A673 (cell line): ENCODE measurements around the gene TNS1. TPM values are rescaled to one million over a fixed set of nuclear protein-coding genes. Genes with fewer than 3 reads are reported as not detected.
A peak's percentile ranks its signal among the peaks of the same experiment; 100 is the strongest.

ENCODE experiments used
- BruUV-seq: library from RNA; stranded (reverse); fragments of 400-500 nt; replicated peaks from 2 replicates; lab custom pipeline; 2021; lab: Mats Ljungman, UMichigan
- CTCF ChIA-PET: fragments of 300-600 bp; sonication (Branson Sonifier 250); formaldehyde crosslinking; loops from one replicate; lab custom pipeline; 2022; ENCODE audit warnings: antibody characterized with exemption; lab: Charles Lee
- POLR2A ChIA-PET: fragments of 300-600 bp; sonication (Branson Sonifier 250); formaldehyde crosslinking; loops from one replicate; lab custom pipeline; 2022; ENCODE audit warnings: antibody characterized with exemption; ENCODE audit not compliant: low non-redundant PET; lab: Charles Lee
- DNase-seq: peaks from one replicate; pipeline ENCODE4 v3.0.0-alpha.2; 2015; ENCODE audit warnings: low spot score
- H3K27ac ChIP-seq: fragments of 200-600 bp; sonication (generic); 2 replicates; pipeline ENCODE4 v1.5.1; 2016; ENCODE audit warnings: mixed run types, low read depth, mild to moderate bottlenecking, mixed read lengths, antibody characterized with exemption, low read length; ENCODE audit not compliant: poor library complexity, severe bottlenecking
- H3K27me3 ChIP-seq: fragments of 200-600 bp; sonication (generic); replicated peaks from 2 replicates; pipeline ENCODE4 v1.6.1; 2017; ENCODE audit warnings: mixed run types, low read depth, mild to moderate bottlenecking, mixed read lengths, antibody characterized with exemption, low read length; ENCODE audit not compliant: insufficient read depth, poor library complexity
- H3K36me3 ChIP-seq: fragments of 200-600 bp; sonication (generic); 2 replicates; pipeline ENCODE4 v1.6.1; 2016; ENCODE audit warnings: mixed run types, mild to moderate bottlenecking, mixed read lengths, antibody characterized with exemption, low read length; ENCODE audit not compliant: insufficient read depth, poor library complexity, severe bottlenecking
- H3K4me1 ChIP-seq: fragments of 200-600 bp; sonication (generic); 2 replicates; pipeline ENCODE4 v1.6.1; 2017; ENCODE audit warnings: mixed run types, mild to moderate bottlenecking, mixed read lengths, antibody characterized with exemption, low read length; ENCODE audit not compliant: insufficient read depth, poor library complexity, severe bottlenecking
- H3K4me3 ChIP-seq: fragments of 200-600 bp; sonication (generic); 2 replicates; pipeline ENCODE4 v1.5.1; 2016; ENCODE audit warnings: low read depth, mixed run types, mild to moderate bottlenecking, mixed read lengths, low read length; ENCODE audit not compliant: poor library complexity, severe bottlenecking
- H3K9me3 ChIP-seq: fragments of 200-600 bp; sonication (generic); 2 replicates; pipeline ENCODE4 v1.6.1; 2016; ENCODE audit warnings: mixed run types, low read depth, mild to moderate bottlenecking, mixed read lengths, antibody characterized with exemption, low read length; ENCODE audit not compliant: poor library complexity, severe bottlenecking
- EZH2 ChIP-seq: fragments of 200-600 bp; sonication (generic); IDR thresholded peaks from 2 replicates; pipeline ENCODE4 v1.6.1; 2017; ENCODE audit warnings: borderline replicate concordance, low read depth, mild to moderate bottlenecking, mixed read lengths, antibody characterized with exemption, low read length; ENCODE audit not compliant: poor library complexity, severe bottlenecking
- intact Hi-C: fragments of 100-400 bp; cut with micrococcal nuclease; formaldehyde crosslinking; loops from one replicate; pipeline ENCODE4 v1.10.0; 2022; ENCODE audit not compliant: unreplicated experiment
- total RNA-seq: library from RNA; stranded (reverse); gene quantifications from 2 replicates; pipeline ENCODE4 v1.2.3, GENCODE V29; 2021
- TF ChIP-seq, protein P1 (sequence below): fragments of 300-800, 200-600 bp; sonication (generic); conservative IDR thresholded peaks from 2 replicates; pipeline ENCODE4 v1.5.1; 2017; ENCODE audit warnings: low read depth, mild to moderate bottlenecking, antibody characterized with exemption, low read length, moderate library complexity, mixed read lengths

TNS1 gene
- total RNA-seq, 1 experiment from 2014 or later: 99.6 TPM

DNA sequence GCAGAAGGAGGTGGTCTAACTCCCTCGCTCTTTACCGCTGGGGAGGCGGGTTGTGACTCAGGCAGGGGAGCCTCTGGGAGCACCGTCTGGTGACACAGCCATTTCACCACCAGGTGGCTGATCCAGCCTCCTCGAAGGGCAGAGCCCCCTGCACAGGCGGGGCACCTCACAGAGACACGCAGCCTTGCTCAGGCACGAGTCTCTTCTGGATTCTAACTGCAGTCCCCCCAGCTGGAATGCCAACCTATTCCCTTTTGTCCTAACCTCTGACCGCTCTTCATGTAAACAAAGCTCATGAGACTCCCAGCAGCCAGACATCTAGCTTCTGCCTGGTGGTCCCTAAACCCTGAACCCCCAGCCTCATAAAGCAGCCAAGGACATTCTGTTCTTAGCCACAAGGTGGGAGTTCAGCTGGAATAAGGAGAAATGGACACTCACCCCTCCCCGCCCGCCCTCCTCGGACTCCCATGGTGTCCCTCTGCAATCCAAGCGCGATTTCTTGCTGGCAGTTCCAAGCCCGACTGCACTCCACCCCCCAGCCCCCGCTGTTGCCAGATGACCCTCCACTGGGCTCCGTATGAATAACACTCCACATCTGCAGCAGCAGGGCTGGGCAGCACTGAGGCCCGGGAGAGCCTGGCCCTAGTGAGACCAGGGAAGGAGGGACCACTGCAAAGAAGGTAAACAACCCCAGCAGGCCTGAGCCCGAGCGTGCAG is 84.3 kb downstream of the TNS1 start:
- ChIA-PET POLR2A (no interaction called here), CTCF (no interaction called here)
- DNase-seq: no peak

DNA sequence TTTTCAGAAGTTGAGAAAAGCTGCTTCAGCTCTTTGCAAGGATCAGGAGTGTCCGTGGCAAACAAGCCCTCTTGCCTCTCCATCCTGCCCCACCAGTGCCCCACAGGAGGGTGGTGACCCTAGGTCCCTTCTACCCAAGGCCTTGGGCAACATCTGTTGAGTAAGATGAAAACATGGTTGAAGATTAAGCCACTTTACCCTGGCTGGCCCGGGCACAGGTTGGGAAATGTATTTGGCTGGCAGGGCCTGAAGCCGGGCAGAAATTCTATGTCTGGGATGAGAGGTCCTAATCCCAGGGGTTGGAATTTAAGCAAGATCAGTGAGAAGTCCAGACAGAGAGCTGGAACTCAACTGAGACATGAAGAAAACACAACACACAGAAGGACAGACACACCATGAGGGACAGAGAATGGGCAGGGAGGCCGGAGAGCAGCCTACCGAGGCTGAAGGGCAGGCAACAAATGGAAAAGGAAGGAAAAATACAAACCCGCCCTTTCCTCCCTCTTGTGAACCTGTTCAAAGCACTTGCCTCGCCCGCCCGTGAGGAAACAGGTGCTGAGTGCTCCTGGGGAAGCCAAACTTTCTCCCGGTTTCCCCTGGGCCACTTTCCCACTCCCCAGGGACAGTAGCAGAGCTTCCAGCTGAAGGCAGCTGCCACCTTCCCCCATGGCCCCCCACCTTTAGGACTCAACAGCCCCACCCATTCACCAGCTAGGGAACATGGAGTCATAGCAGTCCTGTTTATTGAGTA is 86.1 kb downstream of the TNS1 start:
- intact Hi-C loops: no loop called here

More for the DNA sequence above, 84.3 kb downstream of the TNS1 start:
- intact Hi-C loops: no loop called here
- Histone ChIP-seq H3K27ac (no peak overlapping the region), H3K9me3 (no peaks in the 10 kb centered on the region), H3K4me1 (no peaks in the 10 kb centered on the region), H3K27me3 (no peaks in the 10 kb centered on the region), H3K36me3 (peaks cover 2% of the 10 kb centered on the region), H3K4me3 (no peak overlapping the region)
- TF ChIP-seq EZH2: no peak
- TF ChIP-seq, protein P1, sequence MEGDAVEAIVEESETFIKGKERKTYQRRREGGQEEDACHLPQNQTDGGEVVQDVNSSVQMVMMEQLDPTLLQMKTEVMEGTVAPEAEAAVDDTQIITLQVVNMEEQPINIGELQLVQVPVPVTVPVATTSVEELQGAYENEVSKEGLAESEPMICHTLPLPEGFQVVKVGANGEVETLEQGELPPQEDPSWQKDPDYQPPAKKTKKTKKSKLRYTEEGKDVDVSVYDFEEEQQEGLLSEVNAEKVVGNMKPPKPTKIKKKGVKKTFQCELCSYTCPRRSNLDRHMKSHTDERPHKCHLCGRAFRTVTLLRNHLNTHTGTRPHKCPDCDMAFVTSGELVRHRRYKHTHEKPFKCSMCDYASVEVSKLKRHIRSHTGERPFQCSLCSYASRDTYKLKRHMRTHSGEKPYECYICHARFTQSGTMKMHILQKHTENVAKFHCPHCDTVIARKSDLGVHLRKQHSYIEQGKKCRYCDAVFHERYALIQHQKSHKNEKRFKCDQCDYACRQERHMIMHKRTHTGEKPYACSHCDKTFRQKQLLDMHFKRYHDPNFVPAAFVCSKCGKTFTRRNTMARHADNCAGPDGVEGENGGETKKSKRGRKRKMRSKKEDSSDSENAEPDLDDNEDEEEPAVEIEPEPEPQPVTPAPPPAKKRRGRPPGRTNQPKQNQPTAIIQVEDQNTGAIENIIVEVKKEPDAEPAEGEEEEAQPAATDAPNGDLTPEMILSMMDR: 0 out of 2 replicates have a peak, but pooled peaks have one; percentile 14
- BruUV-seq: no TSS peak

DNA sequence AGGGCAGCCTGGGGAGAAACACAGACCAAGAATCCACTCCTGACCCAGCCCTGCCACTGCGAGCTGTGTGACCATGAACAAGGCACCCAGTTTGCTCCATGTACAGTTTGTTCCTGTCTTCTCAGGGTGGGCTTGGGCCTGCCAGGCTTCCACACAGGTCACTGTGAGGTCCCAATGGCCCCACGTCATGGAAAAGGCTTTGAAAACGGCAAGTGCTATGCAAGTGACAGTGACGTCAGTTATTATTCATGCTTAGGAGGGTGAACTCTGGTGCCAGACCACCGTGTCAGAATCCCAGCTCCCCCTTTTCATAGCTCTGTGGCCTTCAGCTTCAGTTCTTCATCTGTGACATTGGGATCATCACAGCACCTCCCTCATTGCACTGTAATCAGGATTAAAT is 87.1 kb downstream of the TNS1 start:
- ChIA-PET CTCF (no interaction called here), POLR2A (no interaction called here)
- BruUV-seq: no TSS peak
- no peak overlapping the region for H3K27ac ChIP-seq
- H3K4me3 ChIP-seq: no peak overlapping the region
- intact Hi-C loops: no loop called here
- no peaks in the 10 kb centered on the region for H3K4me1 ChIP-seq
- no peaks in the 10 kb centered on the region for H3K9me3 ChIP-seq
- H3K27me3 ChIP-seq: no peaks in the 10 kb centered on the region
- no peak for DNase-seq
- TF ChIP-seq, protein P1: no peak
- no peak for TF ChIP-seq EZH2
- peaks cover 2% of the 10 kb centered on the region for H3K36me3 ChIP-seq

More for the DNA sequence above, 86.1 kb downstream of the TNS1 start:
- ChIA-PET POLR2A (no interaction called here), CTCF (no interaction called here)
- Histone ChIP-seq H3K27me3 (no peaks in the 10 kb centered on the region), H3K4me1 (no peaks in the 10 kb centered on the region), H3K9me3 (no peaks in the 10 kb centered on the region), H3K27ac (no peak overlapping the region), H3K4me3 (no peak overlapping the region), H3K36me3 (peaks cover 2% of the 10 kb centered on the region)
- BruUV-seq: no TSS peak
- no peak for DNase-seq
- TF ChIP-seq, protein P1: no peak
- TF ChIP-seq EZH2: no peak
